ENCODE measurements around the gene INVS.
"Not testable (repeated sequence)": the region's sequence is repeated elsewhere in the genome, so short reads cannot be mapped to it uniquely, and the experiment has no call there.

Gene INVS, protein sequence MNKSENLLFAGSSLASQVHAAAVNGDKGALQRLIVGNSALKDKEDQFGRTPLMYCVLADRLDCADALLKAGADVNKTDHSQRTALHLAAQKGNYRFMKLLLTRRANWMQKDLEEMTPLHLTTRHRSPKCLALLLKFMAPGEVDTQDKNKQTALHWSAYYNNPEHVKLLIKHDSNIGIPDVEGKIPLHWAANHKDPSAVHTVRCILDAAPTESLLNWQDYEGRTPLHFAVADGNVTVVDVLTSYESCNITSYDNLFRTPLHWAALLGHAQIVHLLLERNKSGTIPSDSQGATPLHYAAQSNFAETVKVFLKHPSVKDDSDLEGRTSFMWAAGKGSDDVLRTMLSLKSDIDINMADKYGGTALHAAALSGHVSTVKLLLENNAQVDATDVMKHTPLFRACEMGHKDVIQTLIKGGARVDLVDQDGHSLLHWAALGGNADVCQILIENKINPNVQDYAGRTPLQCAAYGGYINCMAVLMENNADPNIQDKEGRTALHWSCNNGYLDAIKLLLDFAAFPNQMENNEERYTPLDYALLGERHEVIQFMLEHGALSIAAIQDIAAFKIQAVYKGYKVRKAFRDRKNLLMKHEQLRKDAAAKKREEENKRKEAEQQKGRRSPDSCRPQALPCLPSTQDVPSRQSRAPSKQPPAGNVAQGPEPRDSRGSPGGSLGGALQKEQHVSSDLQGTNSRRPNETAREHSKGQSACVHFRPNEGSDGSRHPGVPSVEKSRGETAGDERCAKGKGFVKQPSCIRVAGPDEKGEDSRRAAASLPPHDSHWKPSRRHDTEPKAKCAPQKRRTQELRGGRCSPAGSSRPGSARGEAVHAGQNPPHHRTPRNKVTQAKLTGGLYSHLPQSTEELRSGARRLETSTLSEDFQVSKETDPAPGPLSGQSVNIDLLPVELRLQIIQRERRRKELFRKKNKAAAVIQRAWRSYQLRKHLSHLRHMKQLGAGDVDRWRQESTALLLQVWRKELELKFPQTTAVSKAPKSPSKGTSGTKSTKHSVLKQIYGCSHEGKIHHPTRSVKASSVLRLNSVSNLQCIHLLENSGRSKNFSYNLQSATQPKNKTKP

DNA sequence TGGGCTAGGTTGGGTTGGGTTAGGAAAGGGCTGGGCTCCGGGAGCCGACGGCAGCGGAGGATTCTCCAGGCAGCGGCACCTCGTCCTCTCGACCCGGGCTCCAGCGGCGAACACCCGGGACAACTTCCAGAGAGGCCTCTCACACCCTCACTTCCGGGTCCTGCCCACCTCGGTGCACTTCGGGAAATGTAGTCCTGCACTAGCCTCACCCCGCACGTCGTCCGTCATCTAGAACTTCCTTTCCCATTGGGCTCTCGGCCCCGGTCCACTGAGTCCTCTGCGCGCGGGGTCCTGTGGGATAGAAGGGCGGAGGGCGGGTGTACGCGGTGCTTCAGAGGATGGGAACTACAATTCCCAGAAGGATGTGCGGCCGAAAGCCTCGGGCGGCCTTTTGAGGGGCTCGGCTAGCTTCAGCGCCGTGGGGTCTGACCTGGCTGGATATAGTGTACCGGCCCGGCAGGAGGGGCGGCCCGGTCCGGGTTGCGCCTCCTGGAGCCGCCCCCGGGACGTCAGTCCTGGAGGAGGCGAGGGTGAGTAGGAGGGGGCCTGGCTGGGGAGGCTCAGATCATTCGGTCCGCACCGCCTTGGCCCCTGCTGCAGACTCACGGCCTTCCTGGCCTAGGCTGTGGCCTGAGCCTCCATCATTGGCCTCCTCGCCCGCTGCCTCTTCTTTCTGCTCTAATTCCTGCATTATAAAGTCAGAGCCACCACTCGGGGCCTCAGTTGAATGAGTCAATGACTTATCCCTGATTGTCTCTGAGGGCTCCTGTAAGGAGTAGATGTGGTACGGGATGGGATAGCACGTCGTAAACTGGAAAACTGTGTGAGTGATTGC, at the start of gene INVS, which contains the start of gene ERP44:
INVS (plus strand) TSS at position 357 of the 835 bp plus-strand sequence. CDS start 5,279 bp downstream, outside the sequence.
ERP44 (minus strand) TSS at position 114 of the 835 bp plus-strand sequence. CDS start 160 bp downstream, outside the sequence.
- DNase-seq = peak; percentile 100

DNA sequence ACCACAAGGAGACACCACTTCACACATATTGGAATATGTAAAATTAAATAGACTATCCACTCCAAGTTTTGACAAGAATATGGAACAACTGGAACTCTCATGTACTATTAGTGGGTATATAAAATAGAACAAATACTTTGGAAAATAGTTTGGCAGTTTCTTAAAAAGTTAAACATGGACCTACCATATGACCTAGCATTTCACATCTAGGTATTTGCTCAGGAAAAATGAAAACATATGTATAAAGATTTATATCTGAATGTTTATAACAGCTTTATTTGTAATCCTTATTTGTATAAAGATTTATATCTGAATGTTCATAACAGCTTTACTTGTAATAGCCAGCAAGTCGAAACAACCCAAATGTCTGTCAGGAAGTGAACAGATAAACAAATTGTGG, 49.5 kb upstream of the INVS start:
- no peak for DNase-seq

DNA sequence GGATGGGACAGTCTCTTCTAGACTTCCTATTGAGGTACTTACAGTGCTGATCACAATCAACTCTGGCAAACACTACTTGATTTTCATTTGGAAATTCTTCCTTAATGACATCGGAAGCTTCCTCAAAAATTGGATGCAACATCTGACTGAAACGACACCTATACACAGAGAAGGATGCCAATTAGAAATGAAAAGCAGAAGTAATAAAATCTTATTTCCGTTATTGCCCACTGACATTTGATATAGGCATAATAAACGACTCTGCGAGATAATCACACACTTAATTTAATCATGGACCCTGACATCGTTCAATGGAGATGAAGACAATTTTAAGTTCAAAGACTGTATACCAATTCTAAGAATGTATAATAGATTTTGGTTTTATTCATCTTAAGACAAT, 46.7 kb upstream of the INVS start:
- no peak for DNase-seq

DNA sequence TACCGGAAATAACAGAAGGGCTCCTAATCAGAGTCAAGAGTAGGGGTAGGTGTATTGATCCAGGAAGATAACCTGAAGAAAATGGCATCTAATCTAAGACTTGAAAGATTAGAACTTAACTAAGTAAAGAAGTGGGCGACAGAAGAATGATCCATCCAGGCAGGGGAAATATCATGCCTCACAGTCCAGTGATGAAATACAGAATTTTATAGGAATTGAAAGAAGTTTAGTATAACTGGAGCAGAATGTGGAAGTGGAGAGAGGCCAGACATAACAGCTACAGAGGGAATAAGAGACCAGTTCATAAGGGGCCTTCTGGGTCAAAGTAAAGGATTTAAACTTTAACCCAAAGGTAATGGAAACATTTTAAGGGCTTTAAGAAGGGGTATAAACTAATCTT, 42.5 kb upstream of the INVS start:
- no peak for DNase-seq

DNA sequence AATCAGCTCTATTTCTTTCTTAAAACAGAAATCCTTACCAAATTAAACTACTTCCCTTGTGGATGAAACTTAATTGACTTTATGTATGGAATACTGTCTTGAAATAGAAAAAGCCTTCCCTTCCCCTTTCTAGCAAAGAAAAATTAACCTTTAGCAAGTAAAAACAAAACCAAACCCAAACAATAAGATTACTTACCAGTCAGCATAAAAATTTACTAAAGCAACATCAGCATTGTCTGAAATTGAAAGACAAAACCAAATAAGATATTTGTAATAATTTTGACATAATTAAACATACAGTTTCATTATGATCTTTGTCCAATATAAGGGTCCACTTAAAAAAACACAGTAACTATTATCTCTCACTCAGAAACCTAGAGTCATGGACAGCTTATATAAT, 41.4 kb upstream of the INVS start:
- no peak for DNase-seq

DNA sequence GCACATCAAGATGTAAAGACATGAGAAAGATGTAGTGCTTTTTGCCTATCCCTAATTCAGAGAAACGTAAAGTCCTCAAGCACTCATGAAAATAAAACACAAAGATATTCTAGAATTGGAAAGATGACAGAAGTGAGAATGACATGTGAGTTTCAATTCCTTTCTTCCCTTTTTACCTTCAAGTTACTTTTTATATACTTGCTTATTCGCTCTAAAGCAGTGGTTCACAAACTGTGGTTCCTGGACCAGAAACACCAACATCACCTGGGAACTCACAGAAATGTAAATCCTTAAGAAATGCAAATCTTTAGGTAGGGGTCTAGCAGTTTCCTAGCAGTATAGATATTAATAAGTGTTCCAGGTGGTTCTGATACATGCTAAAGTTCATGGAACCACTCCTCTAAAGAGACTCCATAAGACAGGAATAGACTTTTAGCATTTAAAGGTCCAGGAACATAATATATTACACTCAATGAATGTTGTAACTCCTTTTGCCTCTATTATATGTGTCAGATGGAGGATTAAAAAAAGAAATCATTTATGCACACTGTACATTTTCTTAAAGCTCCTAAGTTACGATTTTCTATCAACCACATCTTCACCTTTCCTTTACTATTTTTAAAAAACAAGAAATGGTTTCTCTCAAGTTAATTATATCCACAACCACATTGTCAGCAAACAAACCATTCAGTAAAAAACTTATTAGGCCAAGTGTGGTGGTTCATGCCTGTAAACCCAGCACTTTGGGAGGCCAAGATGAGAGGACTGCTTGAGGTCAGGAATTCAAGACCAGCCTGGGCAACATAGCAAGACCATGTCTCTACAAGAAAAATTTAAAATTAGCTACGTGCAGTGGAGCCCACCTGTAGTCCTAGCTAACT, 40.1 kb upstream of the INVS start:
- no peak for DNase-seq

DNA sequence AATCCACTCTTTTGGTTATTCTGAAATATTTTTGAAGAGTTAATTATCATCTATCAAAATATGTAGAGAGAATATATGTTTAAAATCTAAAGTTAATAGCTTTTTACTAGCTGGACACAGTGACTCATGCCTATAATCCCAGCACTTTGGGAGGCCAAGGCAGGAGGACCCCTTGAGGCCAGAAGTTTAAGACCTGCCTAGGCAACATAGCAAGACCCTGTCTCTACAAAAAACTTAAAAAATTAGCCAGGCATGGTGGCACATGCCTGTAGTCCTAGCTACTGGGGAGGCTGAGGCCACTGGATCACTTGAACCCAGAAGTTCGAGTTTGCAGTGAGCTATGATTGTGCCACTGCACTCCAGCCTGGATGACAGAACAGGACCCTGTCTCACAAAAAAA, 36.4 kb upstream of the INVS start:
- DNase-seq = not testable (repeated sequence)

DNA sequence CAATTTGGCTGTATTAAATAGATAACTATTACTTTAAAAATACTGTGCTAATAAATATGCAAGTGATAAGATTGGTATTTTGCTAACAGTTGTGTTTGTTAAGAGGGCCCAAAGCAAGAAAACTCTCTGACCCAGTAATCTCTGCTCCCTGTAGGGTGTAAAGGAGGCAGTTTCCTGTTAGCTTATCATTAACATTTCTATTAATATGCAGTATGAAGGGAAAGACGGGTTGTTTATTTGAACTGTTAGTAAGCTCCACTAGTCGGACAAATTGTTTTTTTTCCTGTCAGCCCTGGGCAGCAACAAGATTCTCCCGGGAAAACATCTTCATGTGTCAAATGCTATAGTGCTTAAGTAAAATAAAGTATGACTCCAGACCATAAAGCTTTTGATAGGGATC, 35.9 kb upstream of the INVS start:
- DNase-seq = peak; percentile 19

DNA sequence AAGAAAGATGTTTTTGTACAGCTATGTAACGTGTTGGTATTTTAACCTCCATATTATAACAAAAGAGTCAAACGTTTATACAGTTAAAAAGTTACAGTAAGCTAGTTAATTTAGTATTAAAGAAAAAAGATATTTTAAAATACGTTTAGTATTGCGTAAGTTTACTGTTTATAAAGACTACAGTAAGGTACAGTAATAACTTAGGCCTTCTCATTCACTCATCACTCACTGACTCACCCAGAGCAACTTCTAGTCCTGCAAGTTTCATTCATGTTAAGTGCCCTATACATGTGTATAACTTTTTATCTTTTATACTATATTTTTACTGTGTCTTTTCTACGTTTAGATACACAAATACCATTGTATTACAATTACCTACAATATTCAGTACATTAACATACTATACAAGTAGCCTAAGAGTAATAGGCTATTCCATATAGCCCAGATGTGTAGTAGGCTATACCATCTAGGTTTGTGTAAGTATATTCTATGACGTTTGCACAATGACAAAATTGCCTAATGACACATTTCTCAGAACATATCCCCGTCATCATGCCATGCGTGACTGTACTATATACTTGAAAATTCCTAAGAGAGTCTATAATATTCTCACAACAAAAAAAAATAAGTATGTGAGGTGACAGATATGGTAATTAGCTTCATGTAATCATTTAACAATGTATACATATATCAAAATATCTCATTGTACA, 34.0 kb upstream of the INVS start:
- DNase-seq = peak; percentile 83

DNA sequence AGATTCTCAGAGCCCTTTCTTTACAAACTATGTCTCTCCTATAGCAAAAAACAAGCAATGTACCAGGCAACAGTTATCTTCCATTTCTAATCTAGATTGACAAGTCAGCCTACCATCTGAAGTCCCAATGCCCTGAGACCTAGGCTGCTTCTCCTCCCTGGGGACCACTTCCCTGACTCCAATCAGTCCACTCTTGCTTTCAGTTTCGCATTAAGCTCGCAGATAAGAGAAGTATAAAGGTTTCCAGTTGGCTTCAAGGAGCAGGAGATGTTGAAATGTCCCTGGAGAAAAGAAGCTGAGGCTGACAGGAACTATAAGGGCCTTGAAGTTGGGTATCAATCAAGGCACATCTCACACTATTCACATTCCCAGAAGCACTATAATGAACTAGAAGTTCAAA, 32.5 kb upstream of the INVS start:
- no peak for DNase-seq

DNA sequence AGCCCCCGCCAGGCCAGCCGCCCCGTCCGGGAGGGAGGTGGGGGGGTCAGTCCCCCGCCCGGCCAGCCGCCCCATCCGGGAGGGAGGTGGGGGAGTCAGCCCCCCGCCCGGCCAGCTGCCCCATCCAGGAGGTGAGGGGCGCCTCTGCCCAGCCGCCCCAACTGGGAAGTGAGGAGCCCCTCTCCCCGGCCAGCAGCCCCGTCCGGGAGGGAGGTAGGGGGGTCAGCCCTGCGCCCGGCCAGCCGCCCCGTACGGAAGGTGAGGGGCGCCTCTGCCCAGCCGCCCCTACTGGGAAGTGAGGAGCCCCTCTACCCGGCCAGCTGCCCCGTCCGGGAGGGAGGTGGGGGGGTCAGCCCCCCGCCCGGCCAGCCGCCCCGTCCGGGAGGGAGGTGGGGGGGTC, 31.1 kb upstream of the INVS start:
- not testable (repeated sequence) for DNase-seq

DNA sequence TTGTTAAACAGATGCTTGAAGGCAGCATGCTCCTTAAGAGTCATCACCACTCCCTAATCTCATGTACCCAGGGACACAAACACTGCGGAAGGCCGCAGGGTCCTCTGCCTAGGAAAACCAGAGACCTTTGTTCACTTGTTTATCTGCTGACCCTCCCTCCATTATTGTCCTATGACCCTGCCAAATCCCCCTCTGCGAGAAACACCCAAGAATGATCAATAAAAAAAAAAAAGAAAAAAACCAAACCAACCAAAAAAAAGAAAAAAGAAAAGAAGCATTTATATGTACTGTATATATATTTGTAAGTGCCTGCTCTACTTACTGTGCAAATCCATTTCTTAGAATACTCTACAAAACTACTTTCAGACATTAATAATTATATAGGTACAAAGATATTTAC, 30.0 kb upstream of the INVS start:
- DNase-seq = not testable (repeated sequence)

DNA sequence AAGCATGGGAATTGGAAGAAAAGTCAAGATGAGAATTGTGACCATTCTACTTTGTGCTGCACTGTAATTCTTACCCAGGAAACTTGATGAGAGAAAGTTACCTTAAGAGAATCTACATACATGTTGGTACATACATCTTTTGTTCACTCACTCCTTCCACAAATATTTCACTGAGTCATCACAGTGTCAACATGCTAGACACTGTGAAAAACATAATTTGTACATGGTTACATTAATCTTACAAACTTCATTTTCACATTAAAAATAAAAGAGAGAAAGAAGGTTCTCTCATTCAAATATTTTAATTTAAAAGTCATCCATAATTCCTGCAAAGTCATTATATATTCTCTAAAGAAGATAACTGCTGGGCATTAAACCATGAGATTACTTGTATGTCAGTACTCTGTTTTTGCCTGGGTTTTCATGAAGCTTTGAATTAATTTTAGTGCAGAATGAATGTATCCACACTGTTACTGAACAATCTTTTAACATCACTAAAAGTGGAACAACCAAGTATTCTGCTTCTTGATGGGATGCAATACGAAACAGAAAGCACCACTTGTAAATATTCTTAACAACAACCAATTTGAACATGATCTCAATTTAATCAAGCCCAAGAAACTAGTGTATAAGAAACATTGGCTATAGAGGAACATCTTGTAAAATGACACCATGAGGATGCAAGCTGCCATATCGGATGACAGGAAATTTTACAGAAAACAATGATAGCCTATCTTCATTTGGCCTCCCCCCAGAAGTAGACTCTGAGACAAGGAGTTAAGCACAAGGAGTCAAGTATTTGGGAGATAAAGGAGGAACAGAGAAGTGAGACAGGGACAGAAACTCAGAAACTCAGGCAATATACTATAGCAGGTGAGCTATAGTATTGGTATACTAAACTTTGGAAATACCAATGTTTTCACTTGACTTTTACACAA, 28.7 kb upstream of the INVS start:
- no peak for DNase-seq

DNA sequence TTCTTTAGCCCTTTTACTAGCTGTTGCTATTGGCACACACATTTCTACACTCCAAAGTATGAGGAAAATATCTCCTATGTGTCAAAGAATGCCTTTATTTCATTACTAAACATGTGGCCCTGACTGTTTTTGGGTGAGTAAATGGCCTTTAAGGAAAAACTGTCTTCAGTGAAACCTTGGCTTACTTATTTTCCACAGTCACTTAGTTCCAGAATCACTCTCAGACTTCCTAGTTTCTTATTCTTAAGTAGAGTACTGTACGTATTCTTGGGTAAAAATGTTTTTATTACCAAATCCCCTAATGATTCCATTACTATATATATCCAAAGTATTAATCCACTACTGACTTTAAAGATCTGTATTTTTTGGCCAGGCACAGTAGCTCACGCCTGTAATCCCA, 27.8 kb upstream of the INVS start:
- no peak for DNase-seq

DNA sequence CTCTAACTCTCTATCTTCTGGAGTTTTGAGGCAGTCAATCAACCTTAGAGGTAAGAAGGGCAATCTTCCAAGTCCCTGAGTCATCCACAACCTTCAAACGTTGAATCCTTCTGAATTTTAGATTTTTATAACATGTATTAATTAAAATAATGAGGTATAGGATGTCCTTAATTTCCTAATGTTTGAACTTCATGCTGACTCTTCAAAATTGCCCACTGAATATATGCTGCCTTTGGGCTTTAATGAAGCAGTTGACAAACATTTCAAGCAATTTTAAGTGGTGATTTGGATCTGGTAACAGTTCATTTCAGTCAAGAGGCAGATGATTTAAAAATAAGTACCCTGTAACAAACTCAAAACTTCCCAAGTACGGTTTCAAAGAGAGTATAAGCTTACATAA, 26.2 kb upstream of the INVS start:
- DNase-seq = no peak

DNA sequence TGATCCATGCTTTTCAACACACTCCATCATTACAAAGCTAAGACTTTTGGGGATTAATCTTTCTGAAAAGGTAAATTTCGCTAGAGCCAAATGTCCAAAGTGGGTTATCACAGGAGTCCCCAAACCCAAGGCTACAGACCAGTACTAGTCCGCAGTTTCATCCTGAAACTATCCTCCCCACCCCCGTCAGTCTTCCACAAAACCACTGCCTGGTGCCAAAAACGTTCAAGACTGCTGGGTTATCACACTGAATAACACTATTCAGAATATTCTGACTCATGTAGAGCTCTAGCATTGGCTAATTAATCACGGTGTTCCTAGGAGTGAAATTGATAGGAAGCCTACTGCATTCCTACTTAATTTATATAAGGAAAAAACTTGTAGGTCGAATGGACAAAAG, 24.9 kb upstream of the INVS start:
- no peak for DNase-seq

DNA sequence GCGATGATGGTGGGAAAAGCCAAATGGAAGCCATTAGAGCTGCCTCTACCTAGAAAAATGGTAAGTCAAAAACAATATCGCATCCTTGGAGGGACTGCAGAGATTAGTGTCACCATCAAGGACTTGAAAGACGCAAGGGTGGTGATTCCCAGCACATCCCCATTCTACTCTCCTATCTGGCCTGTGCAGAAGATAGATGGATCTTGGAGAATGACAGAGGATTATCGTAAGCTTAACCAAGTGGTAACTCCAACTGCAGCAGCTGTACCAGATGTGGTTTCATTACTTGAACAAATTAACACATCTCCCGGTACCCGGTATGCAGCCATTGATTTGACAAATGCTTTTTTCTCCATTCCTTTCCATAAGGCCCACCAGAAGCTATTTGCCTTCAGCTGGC, 24.1 kb upstream of the INVS start:
- no peak for DNase-seq

DNA sequence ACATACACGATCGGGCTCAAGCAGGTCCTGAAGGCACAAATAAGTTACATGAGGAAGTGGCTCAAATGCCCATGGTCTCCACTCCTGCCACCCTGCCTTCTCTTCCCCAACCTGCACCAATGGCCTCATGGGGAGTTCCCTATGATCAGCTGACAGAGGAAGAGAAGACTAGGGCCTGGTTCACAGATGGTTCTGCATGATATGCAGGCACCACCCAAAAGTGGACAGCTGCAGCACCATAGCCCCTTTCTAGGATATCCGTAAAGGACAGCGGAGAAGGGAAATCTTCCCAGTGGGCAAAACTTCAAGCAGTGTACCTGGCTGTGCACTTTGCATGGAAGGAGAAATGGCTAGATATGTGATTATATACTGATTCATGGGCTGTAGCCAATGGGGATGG, 22.8 kb upstream of the INVS start:
- not testable (repeated sequence) for DNase-seq

DNA sequence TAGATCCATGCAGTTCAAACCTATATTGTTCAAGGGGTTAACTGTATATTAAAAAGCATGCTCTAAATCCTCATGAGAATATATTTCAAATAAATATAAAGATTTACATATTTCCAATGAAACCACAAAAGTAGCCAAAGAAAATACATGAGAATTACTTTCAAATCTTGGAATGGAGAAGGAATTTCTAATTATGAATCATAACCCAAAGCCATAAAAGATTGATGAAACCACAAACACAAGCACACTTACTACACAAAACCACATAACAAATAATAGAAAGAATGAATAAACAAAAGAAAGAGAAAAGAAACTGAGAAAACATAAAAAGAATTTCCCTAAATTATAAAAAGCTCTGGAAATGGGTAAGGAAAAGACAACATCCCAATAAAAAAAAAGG, 16.3 kb upstream of the INVS start:
- peak; percentile 81 for DNase-seq

All from HCEC 1CT (cell line).